Stomach (tissue), 4 donors: Measurements from ENCODE around the gene C18orf32.

Experiments used
- POLR2A ChIP-seq, 4 donors: fragments of 450-650 bp; IDR thresholded peaks; one replicate each; pipeline ENCODE4 v1.6.1; 2016; ENCODE audit warnings: antibody characterized with exemption in 4 of 4, control low read depth in 2 of 4, mild to moderate bottlenecking in 1 of 4, moderate library complexity in 1 of 4
- POLR2AphosphoS5 ChIP-seq, 3 donors: sonication (generic); formaldehyde crosslinking; IDR thresholded peaks; one replicate each; pipeline ENCODE4 v1.6.1; 2016; ENCODE audit warnings: antibody characterized with exemption in 3 of 3

- TF ChIP-seq POLR2AphosphoS5 (IDR thresholded peaks at IDR 0.05) (no peak), POLR2A (IDR thresholded peaks at IDR 0.05) (no peak)
Observed at GRCh38 chr18:49435170-49435569, 51.9 kb downstream of the C18orf32 start.
